Measurements from ENCODE around the gene HPCAL1.
"Not testable (repeated sequence)": the region's sequence is repeated elsewhere in the genome, so short reads cannot be mapped to it uniquely, and the experiment has no call there.

HPCAL1 gene

DNA sequence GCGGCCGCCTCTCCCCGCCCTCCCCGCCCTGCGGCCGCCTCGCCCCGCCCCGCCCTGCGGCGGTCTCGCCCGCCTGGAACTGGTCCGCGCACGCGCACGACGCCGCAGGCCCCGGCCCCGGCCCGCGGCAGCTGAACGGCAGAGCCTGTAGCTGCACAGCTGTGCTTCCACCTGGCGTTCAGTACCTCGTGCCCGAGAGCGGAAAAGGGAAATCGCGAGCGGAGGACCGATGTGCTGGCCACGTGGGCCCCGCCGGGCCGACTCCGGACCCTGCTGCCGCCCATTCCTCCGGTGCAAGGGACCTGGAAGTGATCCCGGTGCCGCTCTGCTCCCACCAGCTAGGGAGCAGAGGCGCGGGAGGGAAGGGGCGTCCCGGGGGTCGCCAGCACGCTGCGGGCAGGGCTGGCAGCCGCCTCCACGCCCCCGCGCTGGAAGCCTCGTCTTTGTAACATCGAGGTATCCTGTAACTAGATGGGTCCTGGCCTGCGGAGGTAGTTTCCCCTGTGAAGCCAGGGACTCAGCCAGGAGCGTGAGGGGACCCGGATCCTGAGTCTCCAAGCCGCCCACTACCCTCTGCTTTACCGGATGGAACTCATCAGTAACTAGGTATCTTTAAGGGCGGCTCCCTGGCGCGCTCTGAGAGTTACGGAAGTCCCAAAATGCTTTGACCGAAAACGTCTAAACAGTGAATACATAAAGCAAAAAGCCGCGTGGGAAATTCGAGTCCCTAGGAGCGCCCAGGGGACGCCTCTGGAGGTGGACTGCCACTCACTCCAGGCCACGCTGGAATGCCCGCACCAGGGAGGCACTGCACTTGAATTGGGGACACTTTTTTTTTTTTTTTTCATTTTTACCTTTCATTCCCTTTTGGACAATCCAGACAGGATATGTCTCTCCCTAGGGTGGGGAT is 146.1 kb downstream of the HPCAL1 start:
- peak; percentile 98 for DNase-seq

DNA sequence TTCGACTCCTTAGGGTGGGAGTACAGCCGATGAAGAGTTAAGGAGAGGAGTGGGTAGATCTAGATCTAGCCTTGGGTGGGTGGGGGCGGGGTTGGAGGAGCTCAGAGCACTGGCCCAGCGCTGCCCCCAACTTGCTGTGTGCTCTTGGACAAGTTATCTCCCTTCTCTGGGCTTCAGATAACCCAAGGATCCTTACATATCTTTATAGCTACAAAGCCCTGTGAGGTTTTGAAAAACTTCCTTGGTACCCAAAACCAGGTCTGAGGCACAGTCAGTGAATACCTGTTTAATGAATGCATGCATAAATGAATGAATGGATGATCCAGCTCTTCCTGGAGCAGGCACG is 146.8 kb downstream of the HPCAL1 start:
- no peak for DNase-seq

DNA sequence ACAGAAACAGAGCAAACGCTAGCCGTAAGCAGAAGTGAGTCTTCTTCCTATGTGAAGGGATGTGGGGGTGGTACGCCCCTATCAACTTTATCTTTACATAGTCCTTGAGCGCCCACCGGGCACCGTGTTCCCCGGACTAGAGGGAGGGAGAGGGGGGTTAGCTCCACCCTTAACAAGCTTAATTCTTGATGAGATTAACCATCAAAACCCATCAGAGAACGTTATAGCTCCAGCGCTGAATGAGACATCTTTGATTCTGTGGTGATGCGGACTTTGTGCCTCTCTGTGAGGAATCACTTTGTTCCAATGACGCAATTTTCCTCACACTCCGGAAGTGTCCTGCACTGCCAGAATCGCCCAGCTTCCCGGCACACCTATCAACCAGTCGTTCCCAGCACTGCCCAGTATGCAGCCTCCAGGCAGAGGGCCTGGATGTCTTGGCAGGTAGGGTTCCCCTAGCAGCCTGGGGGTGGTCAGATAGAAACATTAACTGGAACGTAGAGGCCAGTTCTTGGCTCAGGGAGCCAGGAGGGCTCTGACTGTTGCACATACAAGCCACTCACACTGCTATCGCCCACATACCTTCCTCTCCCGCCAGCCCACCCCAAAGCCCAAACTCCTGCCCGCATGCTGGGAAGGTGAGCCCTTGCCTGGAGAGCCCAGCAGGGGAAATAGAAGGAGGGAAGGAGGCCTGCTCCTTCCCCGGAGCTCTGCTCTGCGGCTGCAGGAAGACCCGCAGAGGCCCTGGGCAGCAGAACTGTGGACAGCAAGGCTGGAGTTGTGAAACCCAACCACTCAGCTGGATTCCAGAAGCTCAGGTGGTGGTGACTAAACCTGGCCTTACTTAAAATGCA is 147.4 kb downstream of the HPCAL1 start:
- no peak for DNase-seq

DNA sequence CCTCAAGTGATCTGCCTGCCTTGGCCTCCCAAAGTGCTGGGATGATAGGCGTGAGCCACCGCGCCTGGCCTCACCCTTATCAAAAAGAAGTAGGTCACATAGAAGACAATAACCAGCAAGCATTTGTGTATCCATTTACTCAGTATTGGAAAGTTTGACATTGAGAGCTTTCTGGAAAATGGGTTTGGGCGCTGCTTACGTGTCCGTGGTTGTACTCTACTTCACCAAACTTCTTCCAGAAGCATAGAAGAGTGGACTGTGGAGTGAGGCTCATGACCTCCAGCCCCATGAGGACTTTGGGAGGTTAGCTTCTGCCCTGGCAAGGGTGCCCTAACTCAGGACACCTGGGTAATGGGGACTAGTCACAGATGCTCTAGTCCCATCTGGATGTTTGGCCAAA is 149.1 kb downstream of the HPCAL1 start:
- DNase-seq = no peak

DNA sequence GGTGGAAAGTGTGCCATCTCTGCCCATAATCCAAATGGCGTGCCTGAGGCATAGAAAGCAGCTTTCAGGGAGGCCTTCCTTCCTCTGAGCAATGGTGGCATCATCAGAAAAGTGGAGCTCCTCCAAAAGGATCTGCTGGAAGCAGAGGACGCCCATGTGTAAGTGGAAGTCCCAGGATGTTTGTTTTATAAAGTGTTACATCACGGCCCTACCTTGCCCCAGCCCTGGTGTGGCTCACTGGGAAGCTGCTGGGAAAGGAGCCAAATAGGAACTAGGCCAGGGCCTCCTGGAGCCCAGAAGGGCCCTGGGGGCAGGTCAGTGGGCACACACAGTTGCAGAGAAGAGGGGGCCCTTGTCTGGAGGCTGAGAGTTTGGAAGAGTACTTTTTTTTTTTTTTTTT is 149.6 kb downstream of the HPCAL1 start:
- DNase-seq = peak; percentile 21

DNA sequence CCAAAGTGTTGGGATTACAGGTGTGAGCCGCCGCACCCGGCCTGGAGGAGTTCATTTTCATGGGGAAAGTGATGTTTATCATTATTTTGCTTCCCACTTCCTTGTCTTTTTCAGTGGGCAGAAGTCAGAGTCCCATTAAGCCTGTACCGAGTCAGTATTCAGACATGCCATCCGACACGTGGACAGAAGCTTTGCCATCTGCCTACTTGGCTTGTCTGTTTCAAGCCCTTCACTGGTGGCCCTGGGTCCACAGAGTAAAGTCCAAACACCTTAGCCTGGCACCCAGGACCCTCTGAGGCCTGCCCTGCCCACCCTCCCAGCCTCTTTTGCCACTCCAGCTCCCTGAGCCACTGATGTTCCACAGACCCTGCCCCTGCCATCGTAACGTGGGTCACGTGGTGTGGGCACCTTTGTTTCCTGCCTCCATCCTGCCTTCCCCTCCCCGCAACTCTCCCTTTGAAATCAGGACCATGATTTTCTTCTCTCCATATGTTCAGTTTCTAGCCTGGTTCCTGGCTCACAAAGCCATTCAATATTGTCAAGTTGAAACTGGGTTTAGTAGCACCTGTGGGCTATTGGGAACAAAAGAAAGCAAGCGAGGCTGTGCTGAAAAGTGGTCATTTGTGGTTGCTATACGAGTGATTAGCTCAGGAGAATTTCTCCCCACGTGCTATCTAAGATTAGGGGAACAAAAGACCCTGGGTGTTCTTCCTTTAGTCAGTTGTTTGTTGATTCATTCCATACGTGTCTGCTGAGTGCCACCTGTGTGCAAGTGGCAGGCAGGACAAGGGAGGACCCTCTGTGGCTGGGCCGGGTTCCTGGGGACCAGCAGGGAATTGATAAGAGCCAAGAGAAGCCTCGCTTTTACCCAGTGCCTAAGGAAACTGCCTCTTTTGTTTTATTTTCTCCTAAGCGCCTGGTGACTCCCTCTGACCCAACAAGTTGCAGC is 150.5 kb downstream of the HPCAL1 start:
- DNase-seq = peak; percentile 22

DNA sequence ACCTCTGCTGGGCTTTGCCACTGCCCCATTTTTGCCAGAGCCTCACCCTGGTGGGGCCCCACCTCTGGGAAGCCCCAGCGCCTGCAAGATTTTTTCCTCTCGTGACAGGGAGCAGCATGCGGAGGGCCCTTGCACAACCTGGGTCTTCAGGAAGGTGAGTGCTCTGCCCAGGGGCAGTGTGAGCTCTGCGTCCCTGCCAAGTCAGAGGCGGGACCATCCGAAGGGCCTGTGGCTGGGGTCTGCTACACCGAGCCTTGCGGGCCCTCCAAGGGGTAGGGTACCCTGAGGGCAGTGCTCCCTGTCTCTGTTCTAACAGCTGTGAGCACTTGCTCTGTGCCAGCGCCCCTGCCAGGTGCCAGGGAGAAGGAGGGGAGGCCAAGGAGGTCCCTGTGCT is 151.2 kb downstream of the HPCAL1 start:
- DNase-seq = no peak

DNA sequence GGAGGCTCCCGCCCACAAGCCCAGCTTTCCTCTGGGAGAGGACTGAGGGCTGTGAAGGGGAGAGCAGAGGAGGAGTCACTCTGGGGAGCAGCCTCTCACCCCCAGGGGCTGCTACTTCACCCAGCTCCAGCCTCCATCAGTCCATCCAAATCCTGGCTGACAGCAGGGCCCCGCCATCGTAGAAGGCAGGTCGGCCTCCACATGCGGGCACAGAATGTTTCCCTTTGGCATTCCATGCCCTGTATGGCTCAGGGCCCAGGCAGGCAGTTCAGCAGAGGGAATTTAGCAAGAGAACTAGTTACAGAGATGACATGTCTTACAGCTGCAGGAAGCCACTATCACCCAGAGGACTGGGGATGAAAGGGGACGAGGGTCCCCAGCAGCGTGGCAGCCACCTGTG is 151.8 kb downstream of the HPCAL1 start:
- DNase-seq = peak; percentile 42

DNA sequence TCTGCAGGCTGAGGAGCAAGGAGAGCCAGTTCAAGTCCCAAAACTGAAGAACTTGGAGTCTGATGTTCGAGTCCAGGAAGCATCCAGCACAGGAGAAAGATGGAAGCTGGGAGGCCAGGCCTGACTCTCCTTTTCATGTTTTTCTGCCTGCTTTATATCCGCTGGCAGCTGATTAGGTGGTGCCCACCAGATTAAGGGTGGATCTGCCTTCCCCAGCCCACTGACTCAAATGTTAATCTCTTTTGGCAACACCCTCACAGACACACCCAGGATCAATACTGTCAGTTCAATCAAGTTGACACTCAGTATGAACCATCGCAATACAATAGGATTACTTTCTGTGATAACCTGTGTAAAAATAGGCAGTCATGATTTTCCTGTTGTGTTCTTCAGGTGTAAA is 154.5 kb downstream of the HPCAL1 start:
- DNase-seq = not testable (repeated sequence)

DNA sequence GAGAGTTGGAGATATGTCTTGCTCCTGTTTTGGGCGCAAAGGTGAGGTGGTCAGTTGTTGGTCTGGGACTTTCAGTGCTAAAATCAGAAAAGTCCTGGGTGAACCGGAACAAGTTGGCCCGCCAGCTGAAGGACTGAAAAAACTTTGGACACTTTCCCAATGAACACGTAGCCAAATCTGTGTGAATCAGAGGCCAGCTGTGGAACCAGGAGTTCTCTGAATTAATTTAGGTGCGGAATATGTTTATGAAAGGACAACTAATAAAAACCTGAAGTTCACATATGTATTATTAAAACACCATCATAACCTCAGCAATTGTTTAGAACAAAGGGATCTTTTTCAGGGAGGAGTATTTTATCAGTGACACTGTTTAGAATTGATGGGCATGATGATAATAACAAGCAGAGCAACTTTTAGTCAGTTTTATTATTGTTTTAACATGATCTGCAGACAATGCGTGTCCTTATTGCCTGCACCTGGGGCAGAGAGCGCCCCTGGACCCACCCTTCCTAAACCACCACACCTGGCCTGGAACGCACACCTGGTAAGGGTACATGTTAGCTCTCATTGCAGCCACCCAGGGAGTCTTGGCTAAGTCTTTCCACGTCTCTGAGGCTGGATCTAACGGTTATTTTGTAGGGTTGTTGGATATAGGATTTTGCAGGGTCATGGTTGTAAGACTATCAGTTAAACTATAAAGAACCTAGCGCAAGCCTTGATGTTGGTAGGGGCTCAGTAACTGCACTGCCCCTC is 155.3 kb downstream of the HPCAL1 start:
- DNase-seq = peak; percentile 18

DNA sequence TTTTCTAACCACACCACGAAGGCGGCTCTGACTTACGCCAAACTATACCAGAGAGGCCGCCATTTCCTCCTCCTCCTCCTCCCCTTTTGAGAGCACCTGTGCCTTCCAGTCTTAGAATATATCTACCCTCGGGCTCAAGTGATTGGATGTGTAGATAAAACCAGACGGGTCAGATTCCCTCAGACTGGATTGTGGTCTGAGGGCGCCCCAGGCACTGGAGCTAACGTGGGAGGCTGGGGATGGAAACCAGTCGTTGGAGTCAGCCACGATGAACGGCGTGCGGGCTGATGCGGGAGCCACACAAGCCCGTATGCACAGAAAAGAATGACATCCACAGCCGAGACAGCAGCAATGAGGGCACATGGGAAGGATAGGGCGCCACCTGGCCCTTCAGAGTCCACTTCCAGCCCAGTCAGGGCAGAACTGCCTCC is 157.7 kb downstream of the HPCAL1 start:
- no peak for DNase-seq

DNA sequence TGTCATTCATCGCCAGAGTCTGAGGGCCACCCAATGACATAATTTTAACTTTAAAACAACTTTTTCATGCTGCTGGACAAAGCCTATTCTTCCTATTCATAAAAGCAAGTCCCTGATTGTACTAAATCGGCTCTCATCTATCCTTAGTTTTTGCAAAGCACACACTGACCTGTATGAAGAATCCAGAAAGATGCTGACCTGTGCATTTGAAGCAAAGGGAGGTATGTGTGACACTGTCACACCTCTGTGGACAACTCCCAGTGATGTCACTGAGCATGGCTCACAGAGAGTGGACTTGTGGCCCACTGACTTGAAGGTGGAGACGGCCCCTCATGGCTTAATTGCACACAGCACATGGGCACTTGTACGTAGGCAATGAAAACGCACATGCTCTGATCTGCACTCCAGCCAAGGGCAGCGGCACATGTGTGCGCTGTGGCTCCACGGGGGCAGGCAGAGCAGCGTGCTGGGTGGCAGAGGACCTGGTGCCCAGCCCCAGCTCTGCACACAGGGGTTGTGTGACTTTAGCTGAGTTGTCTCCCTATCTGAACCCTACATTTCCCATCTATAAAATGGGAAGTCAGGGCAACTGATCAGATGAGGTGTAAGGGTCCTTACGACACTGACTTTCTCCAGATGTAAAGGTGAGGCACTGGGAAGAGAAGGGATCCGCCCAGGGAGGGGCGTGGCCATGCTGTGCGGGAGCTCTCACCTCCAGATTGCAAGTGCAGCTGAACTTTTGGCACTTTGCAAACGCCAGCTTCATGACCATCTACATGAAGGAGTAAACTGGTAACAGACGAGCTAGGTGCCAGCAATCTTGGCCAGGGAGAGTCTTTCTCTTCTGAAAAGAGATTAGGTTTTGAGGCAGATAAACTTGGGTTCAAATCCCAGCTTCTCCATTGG is 159.7 kb downstream of the HPCAL1 start:
- DNase-seq = no peak

DNA sequence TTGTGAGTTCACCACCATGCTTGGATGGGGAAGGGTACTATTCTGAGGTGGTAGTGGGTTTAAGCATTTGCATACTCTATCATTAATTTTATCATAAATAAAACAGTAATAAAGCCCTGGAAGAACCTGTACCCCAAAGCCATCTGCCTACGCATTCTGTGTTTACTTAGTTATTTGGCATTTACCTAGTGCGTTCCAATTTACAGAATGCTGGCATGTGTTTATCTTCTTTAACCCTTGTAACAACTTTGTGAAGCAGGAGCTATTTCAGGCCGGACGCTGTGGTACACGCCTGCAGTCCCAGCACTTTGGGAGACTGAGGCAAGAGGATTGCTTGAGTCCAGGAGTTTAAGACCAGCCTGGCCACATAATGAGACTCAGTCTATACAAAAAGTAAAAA is 163.2 kb downstream of the HPCAL1 start:
- peak; percentile 80 for DNase-seq

DNA sequence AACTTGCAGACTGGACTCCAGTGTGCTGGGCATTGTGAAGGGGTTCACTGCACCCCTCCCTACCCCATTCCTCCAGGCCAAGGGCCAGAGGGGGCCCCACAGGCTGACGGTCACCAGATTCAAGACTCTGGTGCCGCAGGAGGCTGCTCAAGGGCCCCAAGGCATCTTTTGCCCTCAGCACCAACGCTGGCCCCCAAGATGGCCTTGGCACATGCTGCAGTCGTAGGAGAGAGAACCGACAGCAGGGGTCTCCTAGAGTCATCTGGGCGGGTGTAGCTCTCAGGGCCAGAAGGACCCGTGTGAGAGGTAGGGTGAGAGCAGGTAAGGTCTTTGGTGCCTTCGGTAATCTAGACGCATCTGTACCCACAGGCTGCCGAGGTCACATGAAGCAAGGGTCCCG is 164.1 kb downstream of the HPCAL1 start:
- DNase-seq = no peak

DNA sequence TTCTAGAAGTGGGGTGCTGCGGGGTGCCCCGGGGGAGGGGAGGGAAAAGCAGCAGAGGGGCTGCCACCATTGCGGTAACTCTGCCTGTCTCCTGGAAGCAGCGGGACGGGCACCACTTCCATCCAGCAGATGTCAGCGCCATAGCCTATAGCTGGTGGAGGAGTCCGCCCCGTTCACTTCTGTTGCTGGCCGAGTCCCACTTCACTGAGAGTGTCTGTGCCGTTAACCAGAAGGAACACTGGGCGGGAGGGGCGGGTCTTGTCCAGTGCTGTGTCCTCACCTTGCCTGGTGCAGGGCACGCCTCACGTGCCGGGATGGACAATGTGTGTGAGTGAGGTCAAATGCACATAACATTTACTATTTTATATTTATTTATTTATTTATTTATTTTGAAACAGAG is 164.7 kb downstream of the HPCAL1 start:
- DNase-seq = no peak

DNA sequence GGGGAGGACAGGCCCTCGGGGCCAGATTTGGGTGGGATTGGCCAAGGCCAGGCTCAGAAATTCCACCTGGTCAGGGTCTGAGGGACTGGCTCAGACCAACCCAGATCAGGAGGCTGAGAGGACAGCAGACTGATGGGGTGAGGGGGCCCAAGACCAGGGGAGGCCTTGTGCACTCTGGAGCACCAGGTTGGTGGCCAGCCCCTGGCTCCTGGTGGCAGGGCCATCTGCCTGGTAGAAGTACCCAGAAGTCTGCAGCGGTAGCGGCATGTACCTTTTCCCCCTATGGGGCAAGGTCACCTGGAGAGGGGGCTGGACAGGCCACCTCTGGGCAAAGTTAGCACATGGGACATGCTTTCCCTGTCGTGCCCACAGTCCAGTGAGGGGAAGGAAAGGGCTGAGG is 166.6 kb downstream of the HPCAL1 start:
- no peak for DNase-seq

DNA sequence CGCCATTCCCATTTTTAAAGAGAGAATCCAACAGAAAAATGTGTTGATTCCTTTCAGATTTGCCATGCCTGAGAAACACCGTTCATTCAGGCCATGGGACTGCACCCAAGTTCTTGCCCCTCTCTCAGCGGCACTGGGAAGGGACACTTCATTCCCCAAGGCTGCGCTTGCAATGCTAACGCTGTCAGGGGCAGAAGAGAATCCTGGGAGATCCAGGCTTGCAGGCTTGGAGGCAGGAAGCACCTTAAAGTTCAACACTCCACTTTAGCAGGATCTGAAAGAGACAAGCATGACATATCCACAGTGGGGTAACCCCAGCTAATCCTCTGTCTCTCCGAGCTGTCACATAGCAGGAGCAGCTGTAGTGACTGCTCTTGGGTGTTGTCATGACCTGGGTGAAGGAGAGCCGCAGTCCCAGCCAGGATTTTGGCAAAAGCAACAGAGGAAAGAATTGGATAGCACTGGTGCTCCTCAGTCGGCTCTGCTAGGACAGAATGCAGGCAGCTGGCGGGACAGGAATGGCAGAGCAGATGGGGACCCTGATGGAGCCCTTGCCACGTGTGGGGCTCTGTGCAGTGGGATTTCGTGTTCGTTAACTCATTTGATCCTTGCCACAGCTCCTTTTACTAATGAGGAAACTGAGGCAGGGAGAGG is 167.4 kb downstream of the HPCAL1 start:
- peak; percentile 81 for DNase-seq

DNA sequence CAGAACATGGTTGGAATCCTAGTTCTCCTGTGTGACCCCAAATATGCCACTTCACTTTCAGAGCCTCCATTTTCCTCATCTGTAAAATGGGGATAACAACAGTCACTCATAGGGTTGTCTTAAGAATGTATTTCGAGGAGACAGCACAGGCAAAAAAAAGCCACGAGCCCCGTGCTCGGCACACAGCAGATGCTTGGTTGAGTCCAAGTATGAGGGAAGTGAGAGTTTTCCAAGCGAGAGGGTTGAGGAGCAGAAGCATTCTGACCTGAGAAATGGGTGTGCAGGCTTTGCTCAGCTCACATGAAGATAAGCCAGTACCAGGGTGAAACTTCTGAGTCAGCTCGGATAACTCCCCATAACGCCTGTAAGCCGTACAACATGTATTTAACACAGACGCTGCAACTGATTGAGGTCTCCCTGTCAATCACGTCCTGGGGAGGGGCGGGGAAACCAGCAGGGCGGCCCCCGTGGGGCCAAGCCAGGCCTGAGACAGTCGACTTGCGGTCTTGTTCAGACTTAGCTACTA is 168.4 kb downstream of the HPCAL1 start:
- DNase-seq = no peak

DNA sequence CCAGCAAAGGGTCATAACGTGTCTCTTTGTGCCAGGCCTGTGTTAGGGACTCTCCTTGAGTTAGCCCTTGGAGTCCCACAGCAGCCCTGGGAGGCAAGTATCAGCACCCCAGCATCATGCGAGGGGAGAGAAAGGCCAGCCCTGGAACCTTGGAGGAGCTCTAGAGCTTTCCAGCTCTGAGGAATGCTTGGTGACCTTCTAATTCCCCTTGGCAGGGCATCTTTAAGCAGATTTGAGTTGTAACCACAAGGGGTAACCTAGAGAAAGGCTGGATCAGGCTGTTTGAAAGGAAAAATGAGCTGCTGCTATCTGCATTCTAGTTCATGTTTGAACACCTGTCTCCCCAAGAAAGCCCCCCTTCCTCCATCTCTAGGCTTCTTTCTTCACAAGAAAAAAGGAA is 169.3 kb downstream of the HPCAL1 start:
- DNase-seq = no peak

DNA sequence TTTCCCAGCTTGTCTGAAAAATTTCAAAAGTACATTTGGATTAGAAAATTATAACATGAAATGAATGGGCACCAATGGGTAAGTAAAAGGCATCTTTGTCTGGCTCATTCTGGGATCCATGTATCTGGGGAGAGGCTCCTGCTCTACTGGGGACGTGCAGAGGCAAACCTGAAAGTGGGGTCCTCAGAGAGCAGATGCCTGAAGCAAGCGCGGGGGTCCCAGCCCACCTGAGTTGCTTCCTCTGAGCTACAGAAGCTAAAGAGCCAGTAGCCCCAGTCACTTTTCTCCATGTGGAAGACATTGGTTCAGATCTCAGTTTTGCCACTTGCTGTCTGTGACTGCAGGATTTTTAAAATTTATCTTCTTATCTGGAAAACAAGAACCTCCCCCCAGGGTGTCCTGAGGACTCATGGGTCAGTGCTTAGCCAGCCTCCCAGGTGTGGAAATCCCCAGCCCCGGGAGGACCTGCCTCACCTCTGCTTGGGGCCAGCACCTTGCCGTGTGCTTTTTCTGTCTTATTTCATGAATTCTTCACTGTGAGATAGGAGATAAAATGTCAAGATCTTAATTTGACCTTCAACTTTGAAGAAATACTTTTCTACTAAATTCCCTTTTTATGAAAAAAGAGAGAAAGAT is 170.5 kb downstream of the HPCAL1 start:
- no peak for DNase-seq

Measured in NCI-H1694 treated with DMSO at 0.1 percent for 48 hours (cell line).